Urinary bladder (tissue), 4 donors: ENCODE results near the gene RBFOX1. TPM values are rescaled to one million over a fixed set of nuclear protein-coding genes. Genes with fewer than 3 reads are reported as not detected.

ENCODE experiments used
- DNase-seq: peaks from one replicate; pipeline ENCODE4 v3.0.0-alpha.2; 2015; ENCODE audit errors: extremely low spot score
- H3K27ac ChIP-seq: one replicate; pipeline ENCODE4 v1.5.1; 2013; ENCODE audit warnings: low read depth, mild to moderate bottlenecking, moderate library complexity
- H3K36me3 ChIP-seq: one replicate; pipeline ENCODE4 v1.6.1; 2013; ENCODE audit warnings: mild to moderate bottlenecking, moderate library complexity; ENCODE audit not compliant: insufficient read depth
- H3K4me1 ChIP-seq: one replicate; pipeline ENCODE4 v1.6.1; 2013; ENCODE audit warnings: mild to moderate bottlenecking, moderate library complexity; ENCODE audit not compliant: insufficient read depth
- H3K4me3 ChIP-seq: one replicate; pipeline ENCODE4 v1.5.1; 2013; ENCODE audit warnings: low read depth, low read length
- WGBS: extraction: QIAGEN DNeasy Blood & Tissue Kit; methylation state at CpG from one replicate; pipeline ENCODE4 v1.1.7; 2013; 5-methylcytosine and 5-hydroxymethylcytosine counted together
- polyA plus RNA-seq: library from polyadenylated mRNA; stranded (reverse); fragments of 200-250 nt; gene quantifications from one replicate; pipeline ENCODE4 v1.2.3, GENCODE V29; 2013
- total RNA-seq: library from RNA; depleted of rRNA; stranded (reverse); fragments of >200 nt; gene quantifications from one replicate; pipeline ENCODE4 v1.2.3, GENCODE V29; 2014
- donor health status: healthy with polysubstance abuse.
- donor health status: healthy.

RBFOX1 gene
- total and polyA plus RNA-seq, 2 donors = 0.72 to 2.4 TPM

GRCh38 chr16:7614021-7614795, 281.6 kb downstream of the RBFOX1 start:
- whole genome bisulfite sequencing = 39% methylated on average over 7 of the region's 7 CpGs
- Histone ChIP-seq H3K4me1 (no peaks in the 10 kb centered on the region), H3K36me3 (no peaks in the 10 kb centered on the region), H3K27ac (no peak overlapping the region), H3K4me3 (no peak overlapping the region)
- DNase-seq = no peak

DNA sequence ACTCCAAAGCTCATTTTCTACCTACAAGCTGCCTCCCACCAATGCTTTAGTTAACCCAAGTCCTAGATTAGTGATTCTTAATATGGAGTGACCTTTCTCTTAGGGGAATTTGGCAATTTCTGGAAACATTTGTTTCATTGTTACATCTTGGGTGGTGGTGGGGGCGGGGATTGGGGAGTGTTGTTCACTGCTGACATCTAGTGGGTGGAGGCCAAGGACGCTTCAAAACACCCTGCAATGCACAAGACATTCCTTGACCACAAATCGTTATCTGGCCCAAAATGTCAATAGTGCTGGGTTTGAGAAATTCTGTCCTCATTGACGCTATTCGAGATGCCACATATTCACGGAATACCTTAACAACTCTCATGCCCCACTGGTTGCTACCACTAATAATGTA, 282.9 kb downstream of the RBFOX1 start:
- no peak for DNase-seq
- no peaks in the 10 kb centered on the region for H3K36me3 ChIP-seq
- no peak overlapping the region for H3K27ac ChIP-seq
- 96% methylated on average over 6 of the region's 6 CpGs for WGBS
- no peak overlapping the region for H3K4me3 ChIP-seq
- H3K4me1 ChIP-seq = no peaks in the 10 kb centered on the region

DNA sequence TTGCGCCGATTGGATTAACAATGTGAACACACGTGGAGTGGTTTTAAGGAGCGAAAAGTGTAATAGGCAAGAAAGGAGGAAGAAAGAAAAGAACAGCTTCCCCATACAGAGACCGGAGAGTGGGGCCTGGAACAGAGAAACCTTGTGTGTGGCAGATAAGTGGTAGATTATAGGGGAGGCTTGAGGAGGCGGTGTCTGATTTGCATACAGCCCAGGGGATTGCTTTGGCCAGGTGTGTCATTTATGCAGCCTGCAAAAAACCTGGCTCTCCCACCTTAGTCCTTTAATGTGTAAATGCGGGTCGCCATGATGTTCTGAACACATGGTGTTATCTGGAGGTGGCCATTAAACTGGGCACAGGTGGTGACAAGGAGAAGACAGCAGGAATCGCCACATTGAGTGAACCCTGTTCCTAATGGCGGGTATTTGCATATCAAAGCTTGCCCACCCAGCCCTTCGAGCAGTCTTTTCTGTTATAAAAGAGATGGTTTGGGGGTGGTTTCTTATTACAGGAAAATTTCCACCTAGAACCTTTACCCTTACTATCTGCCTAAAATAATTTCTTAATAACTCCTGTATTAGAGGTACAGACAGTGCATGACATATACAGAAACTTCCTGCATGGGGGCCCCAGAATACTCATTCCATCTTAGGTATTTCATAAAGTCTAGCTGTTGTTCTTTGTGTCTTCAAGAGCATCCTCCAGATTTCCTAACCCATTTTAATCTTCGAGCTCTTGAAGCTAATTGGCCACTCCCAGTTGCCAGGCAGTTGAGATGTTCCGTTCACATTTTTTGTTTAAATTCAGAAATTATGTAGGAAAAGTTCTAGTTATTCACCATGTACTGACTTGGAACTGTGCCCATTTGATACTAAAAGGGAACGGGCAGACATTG, 292.5 kb downstream of the RBFOX1 start:
- H3K4me1 ChIP-seq = no peaks in the 10 kb centered on the region
- H3K27ac ChIP-seq = no peak overlapping the region
- WGBS = 84% methylated on average over 14 of the region's 14 CpGs
- no peak overlapping the region for H3K4me3 ChIP-seq
- DNase-seq = no peak
- no peaks in the 10 kb centered on the region for H3K36me3 ChIP-seq

- WGBS = 78% methylated on average over 6 of the region's 6 CpGs
Observed at GRCh38 chr16:7628981-7629380, 296.3 kb downstream of the RBFOX1 start.

DNA sequence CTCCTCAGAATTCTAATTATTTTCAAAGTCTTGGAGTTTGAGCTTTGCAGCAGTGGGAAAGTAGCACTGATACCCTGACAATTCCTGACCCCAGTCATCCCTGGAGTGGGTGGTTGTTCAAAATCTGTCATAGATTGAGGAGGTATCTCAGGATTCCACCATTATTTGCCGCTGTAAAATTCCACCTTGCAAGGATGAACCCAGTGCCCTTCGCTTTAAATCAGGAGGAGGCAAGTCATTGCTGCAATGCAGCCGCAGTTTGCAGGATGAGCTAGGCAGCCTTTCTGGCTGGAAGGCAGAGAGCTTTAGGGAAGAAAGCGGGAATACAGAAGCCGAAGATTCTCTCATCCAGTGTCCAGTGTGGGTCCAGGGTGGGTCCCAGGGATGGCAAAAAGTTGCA, 296.9 kb downstream of the RBFOX1 start:
- DNase-seq = no peak
- no peak overlapping the region for H3K4me3 ChIP-seq
- H3K4me1 ChIP-seq = no peaks in the 10 kb centered on the region
- WGBS = 89% methylated on average over 5 of the region's 5 CpGs
- no peak overlapping the region for H3K27ac ChIP-seq
- H3K36me3 ChIP-seq = no peaks in the 10 kb centered on the region

More at GRCh38 chr16:7628981-7629380, 296.3 kb downstream of the RBFOX1 start:
- no peak for DNase-seq
- H3K4me3 ChIP-seq = no peak overlapping the region
- no peaks in the 10 kb centered on the region for H3K4me1 ChIP-seq
- H3K27ac ChIP-seq = no peak overlapping the region
- no peaks in the 10 kb centered on the region for H3K36me3 ChIP-seq

DNA sequence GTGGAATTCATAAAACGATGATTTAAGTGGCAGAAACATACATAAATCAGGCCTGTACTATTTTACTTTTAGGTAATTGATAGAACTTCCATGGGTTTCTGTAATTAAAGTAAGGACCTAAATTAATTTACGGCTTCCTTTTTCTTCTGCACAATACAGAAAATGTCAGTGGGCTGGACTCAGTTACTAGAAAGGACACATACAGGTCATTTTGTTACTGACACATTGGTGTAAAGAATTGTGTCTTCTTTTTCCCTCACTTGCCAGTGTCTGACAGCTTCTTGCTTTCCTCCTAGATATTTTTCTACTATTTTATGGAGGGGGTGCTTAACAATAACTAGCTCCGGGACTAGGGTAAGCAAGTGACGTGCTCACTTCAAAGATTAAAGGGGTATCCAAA, 304.8 kb downstream of the RBFOX1 start:
- DNase-seq = no peak
- Histone ChIP-seq H3K4me3 (no peak overlapping the region), H3K4me1 (no peaks in the 10 kb centered on the region), H3K36me3 (no peaks in the 10 kb centered on the region), H3K27ac (no peak overlapping the region)
- WGBS = 73% methylated on average over 4 of the region's 4 CpGs

DNA sequence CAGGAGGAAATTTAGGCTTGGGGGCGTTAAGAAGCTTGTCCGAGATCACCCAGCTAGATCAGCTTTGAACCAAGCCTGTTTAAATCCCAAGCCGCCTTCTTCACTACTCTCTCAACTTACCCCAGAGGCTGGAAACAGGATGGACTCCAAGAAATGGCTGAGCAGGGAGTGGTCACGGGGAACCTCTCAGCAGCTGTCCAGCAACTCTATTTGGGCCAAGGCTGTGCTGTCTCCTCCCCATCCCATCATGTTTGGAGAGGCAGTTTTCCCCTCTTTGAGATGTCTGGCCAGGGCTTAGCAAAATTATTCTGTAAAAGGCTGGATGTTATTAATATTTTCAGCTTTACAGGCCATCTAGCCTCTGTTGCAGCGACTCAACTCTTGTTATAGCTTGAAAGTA, 305.7 kb downstream of the RBFOX1 start:
- Histone ChIP-seq H3K36me3 (no peaks in the 10 kb centered on the region), H3K4me3 (no peak overlapping the region), H3K27ac (no peak overlapping the region), H3K4me1 (no peaks in the 10 kb centered on the region)
- 84% methylated on average over 5 of the region's 5 CpGs for WGBS
- DNase-seq = no peak

DNA sequence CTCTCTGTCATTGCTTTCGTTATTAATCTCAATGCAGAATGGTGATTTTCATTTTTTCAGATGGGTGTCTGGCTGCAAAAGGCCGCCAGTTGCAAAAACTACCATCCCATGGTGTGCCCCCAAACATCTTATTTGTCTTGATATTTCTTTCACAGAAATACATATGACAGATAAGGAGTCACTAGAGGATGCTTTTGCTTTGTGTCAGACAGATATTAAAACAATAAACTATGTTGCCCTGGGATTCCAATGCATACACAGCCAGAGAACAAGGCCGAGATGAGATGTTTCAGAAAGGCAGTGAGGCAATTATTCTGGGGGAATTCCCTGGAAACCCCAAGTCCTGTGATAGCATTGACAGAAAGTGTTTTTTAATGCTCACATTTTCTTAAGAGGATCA, 307.7 kb downstream of the RBFOX1 start:
- DNase-seq = no peak
- no peaks in the 10 kb centered on the region for H3K4me1 ChIP-seq
- 74% methylated on average over 3 of the region's 3 CpGs for WGBS
- no peaks in the 10 kb centered on the region for H3K36me3 ChIP-seq
- H3K4me3 ChIP-seq = no peak overlapping the region
- no peak overlapping the region for H3K27ac ChIP-seq

GRCh38 chr16:7644176-7644575, 311.5 kb downstream of the RBFOX1 start:
- H3K4me1 ChIP-seq = no peaks in the 10 kb centered on the region
- H3K4me3 ChIP-seq = no peak overlapping the region
- no peaks in the 10 kb centered on the region for H3K36me3 ChIP-seq
- no peak for DNase-seq
- WGBS = 54% methylated on average over 6 of the region's 6 CpGs
- H3K27ac ChIP-seq = no peak overlapping the region

DNA sequence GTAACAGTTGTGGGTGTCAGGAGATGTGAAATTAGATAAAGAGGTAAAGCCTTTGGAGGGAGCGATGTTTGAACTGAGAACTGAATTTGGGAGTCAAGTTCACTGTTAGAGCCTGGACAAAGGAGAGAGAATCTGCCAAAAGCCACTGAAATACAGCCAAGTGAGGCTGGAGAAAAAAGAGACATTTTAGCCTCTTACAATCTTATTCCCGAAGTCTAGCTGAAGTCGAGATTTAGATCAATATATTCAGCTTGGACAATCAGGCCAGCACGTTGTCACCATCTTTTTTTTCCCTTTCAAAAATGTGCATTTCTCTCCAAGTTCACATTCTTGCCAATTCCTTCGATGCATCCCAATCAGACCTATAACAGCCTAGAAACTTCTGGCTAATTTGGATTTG, 312.2 kb downstream of the RBFOX1 start:
- Histone ChIP-seq H3K36me3 (no peaks in the 10 kb centered on the region), H3K27ac (no peak overlapping the region), H3K4me3 (no peak overlapping the region), H3K4me1 (no peaks in the 10 kb centered on the region)
- DNase-seq = no peak
- WGBS = 68% methylated on average over 5 of the region's 5 CpGs

DNA sequence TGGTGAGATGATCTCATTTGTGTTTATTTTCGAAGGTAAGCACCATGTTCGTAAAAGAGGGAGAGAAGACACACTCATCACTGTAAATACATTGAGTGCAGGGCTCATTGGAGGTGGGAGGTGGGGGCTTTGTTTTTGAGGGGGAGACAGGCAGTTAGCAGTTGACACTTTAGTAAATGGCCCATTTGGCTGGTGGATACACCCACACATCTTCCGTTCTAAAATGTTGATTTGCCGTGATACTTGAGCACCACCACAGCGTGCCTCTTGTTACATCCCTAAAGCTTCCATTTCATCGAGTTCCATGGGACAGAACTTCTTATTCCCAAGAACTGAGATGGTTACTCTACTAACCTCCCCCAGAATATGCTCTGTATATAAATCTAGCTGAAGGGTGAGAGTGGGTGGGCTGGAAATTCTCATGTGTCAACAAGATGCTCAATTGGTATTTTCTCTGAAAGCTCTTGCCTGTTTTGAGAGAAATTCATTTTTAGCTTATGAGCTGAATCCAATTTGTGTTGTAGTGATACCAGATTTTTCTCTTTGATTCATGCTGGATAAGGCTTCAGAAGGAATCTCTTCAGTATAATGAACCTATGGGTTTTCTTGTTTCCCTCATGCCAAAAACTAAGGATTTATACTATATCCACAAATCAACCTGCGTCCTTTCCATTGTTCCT, 314.3 kb downstream of the RBFOX1 start:
- no peaks in the 10 kb centered on the region for H3K4me1 ChIP-seq
- no peaks in the 10 kb centered on the region for H3K36me3 ChIP-seq
- H3K4me3 ChIP-seq = no peak overlapping the region
- DNase-seq = no peak
- WGBS = 43% methylated on average over 7 of the region's 7 CpGs
- H3K27ac ChIP-seq = no peak overlapping the region

DNA sequence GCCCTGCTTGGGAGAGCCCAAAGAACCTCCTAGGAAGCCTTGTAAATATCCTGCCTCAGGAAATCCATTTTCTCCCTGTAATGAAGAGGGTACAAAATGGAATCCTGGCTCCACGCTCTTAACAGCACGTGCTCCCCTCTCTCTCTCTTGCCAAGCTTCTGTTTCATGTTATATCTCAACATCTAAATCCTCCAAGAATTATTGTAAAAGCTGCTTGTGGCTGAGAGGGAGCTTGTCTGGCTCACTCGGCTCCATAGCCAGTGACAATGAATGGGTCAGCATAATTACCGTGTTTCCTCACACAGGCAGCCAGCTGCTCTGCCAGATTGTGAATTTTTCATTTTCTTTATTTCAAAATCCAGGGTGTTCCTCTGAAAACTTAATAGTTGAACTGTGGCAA, 317.8 kb downstream of the RBFOX1 start:
- no peak overlapping the region for H3K27ac ChIP-seq
- H3K36me3 ChIP-seq = no peaks in the 10 kb centered on the region
- H3K4me3 ChIP-seq = no peak overlapping the region
- 26% methylated on average over 4 of the region's 4 CpGs for WGBS
- no peaks in the 10 kb centered on the region for H3K4me1 ChIP-seq
- DNase-seq = no peak

DNA sequence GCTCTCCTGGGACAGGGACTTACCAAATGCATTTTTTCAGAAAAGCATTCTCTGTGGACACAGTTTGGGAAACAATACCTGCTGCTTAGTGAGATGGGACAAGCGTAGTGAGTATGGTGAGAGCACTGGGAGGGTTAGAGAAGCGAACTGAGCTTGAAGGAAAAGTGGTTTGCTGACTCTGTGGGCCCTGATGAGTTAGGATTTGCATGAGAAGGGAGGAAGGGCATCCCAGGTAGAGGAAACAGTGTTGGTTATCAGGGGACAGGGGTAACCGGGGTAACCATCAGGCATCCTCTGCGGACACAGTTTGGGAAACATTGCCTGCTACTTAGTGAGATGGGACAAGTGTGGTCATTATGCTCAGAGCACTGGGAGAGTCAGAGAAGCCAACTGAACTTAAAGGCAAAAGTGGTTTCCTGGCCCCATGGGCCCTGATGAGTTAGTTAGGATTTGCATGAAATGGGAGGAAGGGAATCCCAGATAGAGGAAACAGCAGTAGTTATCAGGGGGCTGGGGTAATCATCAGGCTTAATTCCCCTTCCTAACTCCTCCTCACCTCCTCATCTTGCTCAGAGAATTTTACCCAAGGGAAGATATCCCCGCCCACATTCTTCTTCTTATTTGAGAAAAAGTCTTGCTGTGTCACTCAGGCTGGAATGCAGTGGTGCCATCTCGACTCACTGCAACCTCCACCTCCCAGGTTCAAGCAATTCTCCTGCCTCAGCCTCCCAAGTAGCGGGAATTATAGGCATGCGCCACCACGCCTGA, 319.3 kb downstream of the RBFOX1 start:
- DNase-seq = no peak
- Histone ChIP-seq H3K27ac (no peak overlapping the region), H3K4me1 (no peaks in the 10 kb centered on the region), H3K4me3 (no peak overlapping the region), H3K36me3 (no peaks in the 10 kb centered on the region)
- 89% methylated on average over 9 of the region's 9 CpGs for WGBS
